HG03064 (cell line): ENCODE results near the gene RAB3GAP2.
"Not testable (repeated sequence)": the region's sequence is repeated elsewhere in the genome, so short reads cannot be mapped to it uniquely, and the experiment has no call there.

Experiments used
- ATAC-seq: cut with Tn5 transposase; IDR thresholded peaks from one replicate; pipeline ENCODE4 v1.9.1; 2021; ENCODE audit warnings: low read depth; ENCODE audit not compliant: unreplicated experiment

The RAB3GAP2 gene

GRCh38 chr1:220204758-220205157, 67.5 kb downstream of the RAB3GAP2 start:
- ATAC-seq, result not testable (repeated sequence)

- ATAC-seq, result no peak
Measured at GRCh38 chr1:220203816-220204215, 68.4 kb downstream of the RAB3GAP2 start.

- ATAC-seq, result no peak
Measured at GRCh38 chr1:220198186-220199005, 73.9 kb downstream of the RAB3GAP2 start.

GRCh38 chr1:220195701-220196100, 76.6 kb downstream of the RAB3GAP2 start:
- ATAC-seq, result no peak

GRCh38 chr1:220189750-220190347, 82.4 kb downstream of the RAB3GAP2 start:
- ATAC-seq, result no peak

GRCh38 chr1:220188538-220188937, 83.7 kb downstream of the RAB3GAP2 start:
- no peak for ATAC-seq

- ATAC-seq, result no peak
Measured at GRCh38 chr1:220186752-220187151, 85.5 kb downstream of the RAB3GAP2 start.

GRCh38 chr1:220184506-220184905, 87.7 kb downstream of the RAB3GAP2 start:
- no peak for ATAC-seq

GRCh38 chr1:220182656-220183055, 89.6 kb downstream of the RAB3GAP2 start:
- ATAC-seq, result no peak

- no peak for ATAC-seq
Measured at GRCh38 chr1:220182111-220182510, 90.1 kb downstream of the RAB3GAP2 start.

GRCh38 chr1:220176540-220176939, 95.7 kb downstream of the RAB3GAP2 start:
- no peak for ATAC-seq

GRCh38 chr1:220170836-220171526, 101.3 kb downstream of the RAB3GAP2 start:
- no peak for ATAC-seq

GRCh38 chr1:220169887-220170286, 102.4 kb downstream of the RAB3GAP2 start:
- ATAC-seq, result not testable (repeated sequence)

GRCh38 chr1:220166853-220167252, 105.4 kb downstream of the RAB3GAP2 start:
- ATAC-seq, result no peak

GRCh38 chr1:220164517-220164916, 107.7 kb downstream of the RAB3GAP2 start:
- ATAC-seq, result no peak

GRCh38 chr1:220164116-220164515, 108.1 kb downstream of the RAB3GAP2 start:
- ATAC-seq, result no peak

- ATAC-seq, result no peak
Measured at GRCh38 chr1:220160027-220160426, 112.2 kb downstream of the RAB3GAP2 start.

- ATAC-seq, result no peak
Measured at GRCh38 chr1:220159041-220159440, 113.2 kb downstream of the RAB3GAP2 start.

- ATAC-seq, result not testable (repeated sequence)
Measured at GRCh38 chr1:220158530-220158929, 113.7 kb downstream of the RAB3GAP2 start.

- no peak for ATAC-seq
Measured at GRCh38 chr1:220157738-220158137, 114.5 kb downstream of the RAB3GAP2 start.

GRCh38 chr1:220156620-220157146, 115.6 kb downstream of the RAB3GAP2 start:
- ATAC-seq, result no peak
